Caco-2 (cell line): ENCODE results near the gene NCF2. TPM values are rescaled to one million over a fixed set of nuclear protein-coding genes. Genes with fewer than 3 reads are reported as not detected.

Experiments
- BruUV-seq: library from RNA; stranded (reverse); fragments of 400-500 nt; replicated peaks from 2 replicates; lab custom pipeline; 2021; lab: Mats Ljungman, UMichigan
- CTCF ChIA-PET: fragments of 300-600 bp; sonication (Branson Sonifier 250); formaldehyde crosslinking; loops from one replicate; lab custom pipeline; 2022; ENCODE audit warnings: antibody characterized with exemption; lab: Charles Lee
- POLR2A ChIA-PET: fragments of 300-600 bp; sonication (Branson Sonifier 250); formaldehyde crosslinking; loops from one replicate; lab custom pipeline; 2022; ENCODE audit warnings: antibody characterized with exemption; lab: Charles Lee
- DNase-seq, 2 experiments: peaks; one replicate each; pipeline versions ENCODE4 v3.0.0 to v3.0.0-alpha.2; 2020 to 2022
- H3K27me3 ChIP-seq: replicated peaks from 2 replicates; pipeline ENCODE4 v1.6.0; 2011; ENCODE audit warnings: low read length; ENCODE audit not compliant: control insufficient read depth, insufficient read depth
- H3K36me3 ChIP-seq: 2 replicates; pipeline ENCODE4 v1.5.1; 2011; ENCODE audit warnings: low read length; ENCODE audit not compliant: control insufficient read depth, insufficient read depth
- H3K4me1 ChIP-seq: fragments of 250-450 bp; sonication (Bioruptor Pico); 2 replicates; pipeline ENCODE4 v1.5.1; 2020; ENCODE audit warnings: mild to moderate bottlenecking
- H3K4me3 ChIP-seq: 2 replicates; pipeline ENCODE4 v1.5.1; 2011; ENCODE audit warnings: low read depth, mild to moderate bottlenecking, control low read depth, low read length
- H3K9me3 ChIP-seq: fragments of 250-450 bp; sonication (Bioruptor Pico); 2 replicates; pipeline ENCODE4 v1.5.1; 2020; ENCODE audit warnings: mild to moderate bottlenecking, moderate library complexity
- H3K27ac Mint-ChIP-seq: one replicate; pipeline ENCODE4 v1.8.0; 2022; ENCODE audit warnings: mixed read lengths; ENCODE audit not compliant: unreplicated experiment
- H3K27me3 Mint-ChIP-seq: one replicate; pipeline ENCODE4 v1.8.0; 2022; ENCODE audit warnings: mixed read lengths; ENCODE audit not compliant: insufficient read depth, unreplicated experiment
- H3K36me3 Mint-ChIP-seq: one replicate; pipeline ENCODE4 v1.8.0; 2022; ENCODE audit warnings: mild to moderate bottlenecking, mixed read lengths; ENCODE audit not compliant: insufficient read depth, unreplicated experiment
- H3K4me1 Mint-ChIP-seq: one replicate; pipeline ENCODE4 v1.8.0; 2022; ENCODE audit warnings: low read depth, mixed read lengths; ENCODE audit not compliant: unreplicated experiment
- H3K4me3 Mint-ChIP-seq: one replicate; pipeline ENCODE4 v1.8.0; 2022; ENCODE audit warnings: mild to moderate bottlenecking, moderate library complexity, mixed read lengths; ENCODE audit not compliant: unreplicated experiment
- H3K9me3 Mint-ChIP-seq: one replicate; pipeline ENCODE4 v1.8.0; 2022; ENCODE audit warnings: mixed read lengths; ENCODE audit not compliant: unreplicated experiment
- intact Hi-C: fragments of 100-400 bp; cut with micrococcal nuclease; formaldehyde crosslinking; loops from one replicate; pipeline ENCODE4 v1.10.0; 2022; ENCODE audit not compliant: unreplicated experiment
- total RNA-seq: library from RNA; stranded (reverse); gene quantifications from 2 replicates; pipeline ENCODE4 v1.2.3, GENCODE V29; 2022
- TF ChIP-seq, protein P1 (sequence below), 2 experiments: fragments of 200-600 bp in 1 of 2; IDR thresholded peaks; 1 replicate in 1 of 2; 2 replicates in 1 of 2; pipeline versions ENCODE4 v1.5.1 to v1.8.0; 2011 to 2022; ENCODE audit warnings: antibody characterized with exemption in 1 of 2, control low read depth in 1 of 2, inconsistent platforms in 1 of 2, low read depth in 1 of 2, low read length in 1 of 2, mild to moderate bottlenecking in 1 of 2, moderate library complexity in 1 of 2; ENCODE audit not compliant: insufficient read depth in 1 of 2, severe bottlenecking in 1 of 2, unreplicated experiment in 1 of 2

The NCF2 gene
- total RNA-seq, 1 experiment from 2014 or later = not detected

DNA sequence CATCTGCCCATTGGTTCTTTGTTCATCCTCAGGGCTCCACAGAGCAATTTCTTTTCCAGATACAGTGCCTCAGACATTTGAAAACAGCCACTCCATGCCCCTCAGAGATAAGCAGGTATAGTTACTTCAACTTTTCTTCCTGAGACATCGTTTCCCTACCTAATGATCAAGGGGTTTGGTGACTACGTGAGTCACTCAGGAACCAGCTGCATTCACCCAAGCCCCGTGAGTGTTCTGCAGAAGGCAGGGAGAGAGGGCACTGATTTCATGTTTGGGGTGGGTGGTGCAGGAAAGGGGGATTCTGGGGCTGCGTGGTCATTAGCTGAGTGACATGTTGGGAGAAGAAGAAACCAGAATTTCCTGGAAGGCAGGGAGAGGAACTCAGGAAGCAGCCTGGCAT, 25.0 kb downstream of the NCF2 start:
- intact Hi-C loops = no loop called here
- Mint-ChIP-seq H3K4me1 (peaks cover 8% of the 10 kb centered on the region), H3K27me3 (no peaks in the 10 kb centered on the region), H3K4me3 (no peak overlapping the region), H3K36me3 (peaks cover 21% of the 10 kb centered on the region), H3K9me3 (no peaks in the 10 kb centered on the region), H3K27ac (no peak overlapping the region)
- Histone ChIP-seq H3K4me1 (peaks cover 11% of the 10 kb centered on the region), H3K4me3 (no peak overlapping the region), H3K9me3 (no peaks in the 10 kb centered on the region), H3K27me3 (no peaks in the 10 kb centered on the region), H3K36me3 (no peaks in the 10 kb centered on the region)
- ChIA-PET POLR2A (no interaction called here), CTCF (no interaction called here)
- no TSS peak for BruUV-seq
- no peak for DNase-seq
- TF ChIP-seq, protein P1, sequence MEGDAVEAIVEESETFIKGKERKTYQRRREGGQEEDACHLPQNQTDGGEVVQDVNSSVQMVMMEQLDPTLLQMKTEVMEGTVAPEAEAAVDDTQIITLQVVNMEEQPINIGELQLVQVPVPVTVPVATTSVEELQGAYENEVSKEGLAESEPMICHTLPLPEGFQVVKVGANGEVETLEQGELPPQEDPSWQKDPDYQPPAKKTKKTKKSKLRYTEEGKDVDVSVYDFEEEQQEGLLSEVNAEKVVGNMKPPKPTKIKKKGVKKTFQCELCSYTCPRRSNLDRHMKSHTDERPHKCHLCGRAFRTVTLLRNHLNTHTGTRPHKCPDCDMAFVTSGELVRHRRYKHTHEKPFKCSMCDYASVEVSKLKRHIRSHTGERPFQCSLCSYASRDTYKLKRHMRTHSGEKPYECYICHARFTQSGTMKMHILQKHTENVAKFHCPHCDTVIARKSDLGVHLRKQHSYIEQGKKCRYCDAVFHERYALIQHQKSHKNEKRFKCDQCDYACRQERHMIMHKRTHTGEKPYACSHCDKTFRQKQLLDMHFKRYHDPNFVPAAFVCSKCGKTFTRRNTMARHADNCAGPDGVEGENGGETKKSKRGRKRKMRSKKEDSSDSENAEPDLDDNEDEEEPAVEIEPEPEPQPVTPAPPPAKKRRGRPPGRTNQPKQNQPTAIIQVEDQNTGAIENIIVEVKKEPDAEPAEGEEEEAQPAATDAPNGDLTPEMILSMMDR (IDR thresholded peaks at IDR 0.05; ENCODE audit: insufficient read depth in 1 of 2, low read depth in 1 of 2, low read length in 1 of 2, severe bottlenecking in 1 of 2, unreplicated experiment in 1 of 2) = no peak

GRCh38 chr1:183562701-183563100, 27.6 kb downstream of the NCF2 start:
- Histone ChIP-seq H3K9me3 (no peaks in the 10 kb centered on the region), H3K36me3 (no peaks in the 10 kb centered on the region), H3K4me3 (no peak overlapping the region), H3K27me3 (no peaks in the 10 kb centered on the region), H3K4me1 (no peaks in the 10 kb centered on the region)
- TF ChIP-seq, protein P1 (IDR thresholded peaks at IDR 0.05; ENCODE audit: insufficient read depth in 1 of 2, low read depth in 1 of 2, low read length in 1 of 2, severe bottlenecking in 1 of 2, unreplicated experiment in 1 of 2) = no peak
- no TSS peak for BruUV-seq
- CTCF ChIA-PET = interaction anchor here (1.1 kb wide), 1 partner anchor 9 kb away, joined by 4 read pairs; no protein-coding TSS in a partner anchor
- POLR2A ChIA-PET = no interaction called here
- Mint-ChIP-seq H3K4me3 (no peak overlapping the region), H3K27me3 (no peaks in the 10 kb centered on the region), H3K27ac (no peak overlapping the region), H3K4me1 (no peaks in the 10 kb centered on the region), H3K36me3 (peaks cover 28% of the 10 kb centered on the region), H3K9me3 (no peaks in the 10 kb centered on the region)
- intact Hi-C loops = no loop called here
- no peak for DNase-seq

DNA sequence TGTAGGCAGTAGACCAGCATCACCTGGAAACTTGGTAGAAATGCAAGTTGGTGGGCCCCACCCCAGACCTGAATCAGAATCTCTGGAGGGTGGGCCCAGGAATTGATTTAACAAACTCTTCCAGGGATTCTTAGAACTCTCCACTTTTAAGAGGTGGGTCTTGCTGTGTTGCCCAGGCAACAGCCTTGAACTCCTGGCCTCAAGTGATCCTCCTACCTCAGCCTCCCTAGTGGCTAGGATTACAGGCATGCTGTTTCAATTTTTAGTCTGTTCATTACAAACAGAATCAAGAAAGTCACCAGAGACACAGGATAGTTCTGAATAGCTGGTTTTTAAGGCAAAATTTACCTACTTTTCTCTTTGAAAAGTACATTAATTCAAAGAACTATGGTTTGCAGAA, 31.2 kb downstream of the NCF2 start:
- no TSS peak for BruUV-seq
- intact Hi-C loops = no loop called here
- peaks cover 2% of the 10 kb centered on the region for H3K4me1 Mint-ChIP-seq

More for the DNA sequence above, 31.2 kb downstream of the NCF2 start:
- Histone ChIP-seq H3K36me3 (no peaks in the 10 kb centered on the region), H3K4me1 (no peaks in the 10 kb centered on the region; the same call in 1 of the 2 replicates), H3K4me3 (no peak overlapping the region), H3K9me3 (no peaks in the 10 kb centered on the region), H3K27me3 (no peaks in the 10 kb centered on the region)
- POLR2A ChIA-PET = no interaction called here
- Mint-ChIP-seq H3K36me3 (peaks cover 33% of the 10 kb centered on the region), H3K27me3 (no peaks in the 10 kb centered on the region), H3K27ac (no peak overlapping the region), H3K4me3 (no peak overlapping the region), H3K9me3 (no peaks in the 10 kb centered on the region)
- DNase-seq = no peak
- CTCF ChIA-PET = no interaction called here
- TF ChIP-seq, protein P1 (IDR thresholded peaks at IDR 0.05; ENCODE audit: insufficient read depth in 1 of 2, low read depth in 1 of 2, low read length in 1 of 2, severe bottlenecking in 1 of 2, unreplicated experiment in 1 of 2) = no peak
